ENCODE measurements around the gene CRYGA.
A peak's percentile ranks its signal among the peaks of the same experiment; 100 is the strongest.
"Not testable (repeated sequence)": the region's sequence is repeated elsewhere in the genome, so short reads cannot be mapped to it uniquely, and the experiment has no call there.

Gene CRYGA

DNA sequence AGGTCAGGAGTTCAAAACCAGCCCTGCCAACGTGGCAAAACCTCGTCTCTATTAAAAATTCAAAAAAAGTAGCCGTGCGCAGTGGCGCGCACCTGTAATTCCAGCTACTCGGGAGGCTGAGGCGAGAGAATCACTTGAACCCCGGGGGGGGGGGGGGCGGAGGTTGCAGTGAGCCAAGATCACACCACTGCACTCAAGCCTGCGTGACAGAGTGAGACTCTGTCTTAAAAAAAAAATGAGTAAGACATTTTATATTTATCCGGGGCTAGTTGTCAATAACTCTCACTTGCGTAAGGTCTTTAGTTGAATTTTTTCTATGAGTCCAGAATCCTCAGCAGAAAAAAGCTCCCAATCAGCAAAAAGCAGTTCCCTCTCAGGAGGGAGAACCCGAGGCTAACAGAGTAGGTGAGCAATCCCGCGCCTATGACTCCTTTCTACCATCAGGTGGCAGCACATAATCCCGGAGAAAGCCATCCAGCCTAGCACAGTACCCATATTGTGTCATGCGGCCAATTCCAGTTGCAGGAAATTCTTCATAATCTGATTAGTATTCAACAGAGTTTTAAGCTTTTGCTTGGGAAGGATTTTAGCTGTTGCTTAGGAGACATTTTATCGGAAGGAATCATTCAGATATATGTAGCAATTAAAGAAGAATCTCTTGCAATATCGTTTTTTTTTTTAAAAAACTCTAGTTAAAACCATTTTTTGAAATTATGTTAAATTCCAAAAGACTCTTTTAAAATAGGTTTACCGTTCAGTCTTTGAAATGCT, 11.9 kb upstream of the CRYGA start:
- intact Hi-C loops (cut with DNase I) = loop anchor here (5.0 kb wide), 1 partner anchor 77 kb away; no protein-coding TSS in a partner anchor
- DNase-seq = peak; percentile 54 to 94 (median 85)

- no peak for DNase-seq
- intact Hi-C loops (cut with DNase I) = no loop called here
These were observed 10.8 kb upstream of the CRYGA start for GRCh38 chr2:208174144-208174543.

- intact Hi-C loops (cut with DNase I) = no loop called here
These were observed 8.7 kb upstream of the CRYGA start for GRCh38 chr2:208172125-208172524.

GRCh38 chr2:208164951-208165755, 1.8 kb upstream of the CRYGA start:
- intact Hi-C loops (cut with DNase I) = no loop called here
- no peak for DNase-seq

More at GRCh38 chr2:208172125-208172524, 8.7 kb upstream of the CRYGA start:
- DNase-seq = no peak

GRCh38 chr2:208156439-208156838, 7.0 kb downstream of the CRYGA start:
- intact Hi-C loops (cut with DNase I) = no loop called here
- DNase-seq = peak in 1 of 42 donors; percentile 8

GRCh38 chr2:208153156-208153555, 10.2 kb downstream of the CRYGA start:
- no peak for DNase-seq
- intact Hi-C loops (cut with DNase I) = no loop called here

DNA sequence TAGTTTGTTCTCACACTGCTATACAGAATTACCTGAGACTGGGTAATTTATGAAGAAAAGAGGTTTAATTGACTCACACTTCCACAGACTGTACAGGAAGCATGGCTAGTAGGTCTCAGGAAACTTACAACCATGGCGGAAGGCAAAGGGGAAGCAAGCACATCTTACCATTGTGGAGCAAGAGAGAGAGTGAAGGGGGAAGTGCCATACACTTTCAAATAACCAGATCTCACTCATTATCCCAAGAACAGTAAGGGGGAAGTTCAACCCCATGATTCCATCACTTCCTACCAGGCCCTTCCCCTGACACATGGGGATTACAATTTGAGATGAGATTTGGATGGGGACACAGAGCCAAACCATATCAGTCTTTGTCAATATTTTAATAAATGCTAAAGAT, 12.4 kb downstream of the CRYGA start:
- intact Hi-C loops (cut with DNase I) = no loop called here
- no peak for DNase-seq

DNA sequence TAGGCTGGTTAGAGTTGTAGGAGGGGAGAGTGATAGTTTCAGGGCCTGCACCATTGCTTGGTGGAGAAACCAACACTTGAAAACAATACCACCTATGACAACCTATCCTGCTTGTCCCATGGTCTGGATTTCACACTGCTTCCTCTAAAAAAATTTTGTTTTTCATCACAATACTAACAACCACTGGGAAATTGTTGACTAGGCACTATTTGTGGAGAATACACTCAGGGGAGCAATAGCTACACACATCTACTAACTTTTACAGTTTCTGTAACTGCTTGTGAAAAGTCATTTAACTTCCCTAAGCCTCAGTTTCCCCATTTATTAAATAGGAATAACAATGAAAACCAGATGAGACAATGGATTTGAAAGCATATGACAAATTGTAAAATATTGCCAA, 13.3 kb downstream of the CRYGA start:
- DNase-seq = no peak
- intact Hi-C loops (cut with DNase I) = no loop called here

GRCh38 chr2:208148803-208149202, 14.6 kb downstream of the CRYGA start:
- intact Hi-C loops (cut with DNase I) = no loop called here

GRCh38 chr2:208147759-208148158, 15.6 kb downstream of the CRYGA start:
- DNase-seq = no peak
- intact Hi-C loops (cut with DNase I) = no loop called here

More at GRCh38 chr2:208148803-208149202, 14.6 kb downstream of the CRYGA start:
- no peak for DNase-seq

- intact Hi-C loops (cut with DNase I) = no loop called here
- no peak for DNase-seq
These were observed 16.4 kb downstream of the CRYGA start for GRCh38 chr2:208147008-208147407.

- no peak for DNase-seq
- intact Hi-C loops (cut with DNase I) = no loop called here
These were observed 17.4 kb downstream of the CRYGA start, which contains the start of gene CRYGB for GRCh38 chr2:208146006-208146405. TSS of gene CRYGB (minus strand) at chr2:208146158. CDS start at chr2:208146120, 38 bp downstream.

DNA sequence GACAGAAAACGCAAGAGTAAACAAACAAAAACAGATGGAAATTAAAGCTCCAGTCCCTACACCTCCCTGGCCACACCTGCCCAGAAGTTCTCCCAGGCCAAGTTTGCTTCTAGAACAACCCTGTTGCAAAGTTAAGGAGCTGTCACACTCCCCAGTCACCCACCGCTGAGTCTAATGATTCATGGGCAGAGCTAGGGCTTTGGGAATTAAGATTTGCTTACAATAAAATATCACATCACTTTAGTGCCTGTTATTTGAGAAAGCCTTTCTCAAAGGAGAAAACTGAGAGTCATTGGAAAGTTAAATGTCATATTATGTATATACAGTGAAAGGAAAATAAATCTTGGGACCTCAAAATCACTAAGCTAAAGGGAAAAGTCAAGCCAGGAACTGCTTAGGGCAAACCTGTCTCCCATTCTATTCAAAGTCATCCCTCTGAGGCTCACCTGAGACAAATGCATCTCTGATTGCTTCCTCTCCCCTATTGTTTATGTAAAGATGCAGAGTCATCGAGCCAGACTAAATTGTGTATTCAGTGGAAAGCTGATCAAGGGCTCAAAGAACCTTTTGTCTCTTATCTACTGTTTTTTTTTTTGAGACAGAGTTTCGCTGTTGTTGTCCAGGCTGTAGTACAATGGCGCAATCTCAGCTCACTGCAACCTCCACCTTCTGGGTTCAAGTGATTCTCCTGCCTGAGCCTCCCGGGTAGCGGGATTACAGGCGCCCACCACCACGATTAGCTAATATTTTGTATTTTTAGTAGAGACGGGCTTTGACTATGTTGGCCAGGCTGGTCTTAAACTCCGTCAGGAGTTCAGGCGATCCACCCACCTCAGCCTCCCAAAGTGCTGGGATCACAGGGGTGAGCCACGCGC, 20.2 kb downstream of the CRYGA start:
- DNase-seq = peak in 1 of 42 donors; percentile 3
- intact Hi-C loops (cut with DNase I) = no loop called here

- intact Hi-C loops (cut with DNase I) = no loop called here
- DNase-seq = no peak
These were observed 21.0 kb downstream of the CRYGA start for GRCh38 chr2:208142240-208142924.

DNA sequence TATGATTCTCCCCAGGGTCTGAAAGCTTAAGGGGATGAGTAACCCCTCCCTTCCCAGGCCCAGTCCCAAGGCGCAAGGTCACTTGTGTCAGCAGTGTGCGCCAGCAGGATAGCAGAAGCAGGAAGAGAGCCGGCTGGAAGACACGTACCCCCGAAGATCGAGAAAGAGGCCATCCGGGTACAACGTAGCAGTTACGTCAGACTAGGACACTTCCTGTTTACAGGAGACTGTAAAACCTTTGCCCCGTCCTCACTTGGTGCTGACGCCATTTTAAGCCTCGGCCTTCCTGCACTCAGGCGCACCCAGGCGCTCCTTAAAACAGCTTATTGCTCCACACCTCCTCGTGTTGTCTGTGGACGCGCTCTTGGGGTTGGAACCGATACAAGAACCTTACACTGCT, 23.9 kb downstream of the CRYGA start:
- DNase-seq = no peak
- intact Hi-C loops (cut with DNase I) = no loop called here

DNA sequence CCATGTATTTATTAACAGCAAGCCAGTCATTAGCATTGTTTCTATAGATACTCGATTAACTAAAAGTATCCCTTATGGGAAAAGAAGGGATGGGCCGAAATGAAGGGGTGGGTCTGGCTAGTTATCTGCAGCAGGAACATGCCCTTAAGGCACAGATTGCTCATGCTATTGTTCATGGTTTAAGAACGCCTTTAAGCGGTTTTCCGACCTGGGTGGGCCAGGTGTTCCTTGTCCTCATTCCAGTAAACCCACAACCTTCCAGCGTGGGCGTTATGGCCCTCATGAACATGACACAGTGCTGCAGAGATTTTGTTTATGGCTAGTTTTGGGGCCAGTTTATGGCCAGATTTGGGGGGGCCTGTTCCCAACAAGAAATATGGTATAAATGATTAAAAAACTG, 25.1 kb downstream of the CRYGA start:
- intact Hi-C loops (cut with DNase I); DNase-seq: not testable (repeated sequence)

- intact Hi-C loops (cut with DNase I) = no loop called here
- DNase-seq = no peak
These were observed 26.7 kb downstream of the CRYGA start for GRCh38 chr2:208136716-208137094.

GRCh38 chr2:208135794-208136715, 27.3 kb downstream of the CRYGA start:
- DNase-seq = no peak
- intact Hi-C loops (cut with DNase I) = no loop called here
